GM23338 (cell line): ENCODE data around the gene RNF207. TPM values are rescaled to one million over a fixed set of nuclear protein-coding genes. Genes with fewer than 3 reads are reported as not detected.

Experiments used
- CREB1 ChIP-seq: fragments of 250-450 bp; sonication (Bioruptor Pico); IDR thresholded peaks from 2 replicates; pipeline ENCODE4 v1.5.0; 2020; ENCODE audit warnings: low read depth, mild to moderate bottlenecking, moderate library complexity
- EZH2phosphoT487 ChIP-seq: fragments of 200-600 bp; sonication (generic); IDR thresholded peaks from one replicate; pipeline ENCODE4 v1.8.1; 2018; ENCODE audit warnings: antibody characterized with exemption; ENCODE audit not compliant: unreplicated experiment
- JUNB ChIP-seq: IDR thresholded peaks from one replicate; pipeline ENCODE4 v1.6.1; 2016; ENCODE audit warnings: antibody characterized with exemption; ENCODE audit not compliant: unreplicated experiment
- POLR2AphosphoS5 ChIP-seq: IDR thresholded peaks from 2 replicates; pipeline ENCODE4 v1.6.1; 2016; ENCODE audit warnings: antibody characterized with exemption, low read depth
- STAT1 ChIP-seq: IDR thresholded peaks from one replicate; pipeline ENCODE4 v1.6.1; 2016; ENCODE audit warnings: antibody characterized with exemption; ENCODE audit not compliant: unreplicated experiment
- ZNF331 ChIP-seq: fragments of 250-450 bp; sonication (Bioruptor Pico); IDR thresholded peaks from 2 replicates; pipeline ENCODE4 v1.5.0; 2020; ENCODE audit warnings: low read depth, mild to moderate bottlenecking, moderate library complexity
- polyA plus RNA-seq: library from polyadenylated mRNA; unstranded; fragments of >200 nt; fragmentation: Nextera tagmentation; extraction: Ambion mirVana; gene quantifications from 2 replicates; pipeline ENCODE4 v1.2.1, GENCODE V29; 2016
- total RNA-seq: library from RNA; depleted of rRNA; stranded (reverse); fragments of >200 nt; shearing (Covaris generic); gene quantifications from 2 replicates; pipeline ENCODE4 v1.2.3, GENCODE V29; 2014
- TF ChIP-seq, protein P1 (sequence below): IDR thresholded peaks from 2 replicates; pipeline ENCODE4 v1.6.1; 2016; ENCODE audit warnings: antibody characterized with exemption
- TF ChIP-seq, protein P2 (sequence below): fragments of 250-450 bp; sonication (Bioruptor Pico); IDR thresholded peaks from 2 replicates; pipeline ENCODE4 v1.5.0; 2020; ENCODE audit warnings: mild to moderate bottlenecking, moderate library complexity

RNF207 gene
- total and polyA plus RNA-seq, 2 experiments from 2014 or later: 1.7 to 2.9 TPM

DNA sequence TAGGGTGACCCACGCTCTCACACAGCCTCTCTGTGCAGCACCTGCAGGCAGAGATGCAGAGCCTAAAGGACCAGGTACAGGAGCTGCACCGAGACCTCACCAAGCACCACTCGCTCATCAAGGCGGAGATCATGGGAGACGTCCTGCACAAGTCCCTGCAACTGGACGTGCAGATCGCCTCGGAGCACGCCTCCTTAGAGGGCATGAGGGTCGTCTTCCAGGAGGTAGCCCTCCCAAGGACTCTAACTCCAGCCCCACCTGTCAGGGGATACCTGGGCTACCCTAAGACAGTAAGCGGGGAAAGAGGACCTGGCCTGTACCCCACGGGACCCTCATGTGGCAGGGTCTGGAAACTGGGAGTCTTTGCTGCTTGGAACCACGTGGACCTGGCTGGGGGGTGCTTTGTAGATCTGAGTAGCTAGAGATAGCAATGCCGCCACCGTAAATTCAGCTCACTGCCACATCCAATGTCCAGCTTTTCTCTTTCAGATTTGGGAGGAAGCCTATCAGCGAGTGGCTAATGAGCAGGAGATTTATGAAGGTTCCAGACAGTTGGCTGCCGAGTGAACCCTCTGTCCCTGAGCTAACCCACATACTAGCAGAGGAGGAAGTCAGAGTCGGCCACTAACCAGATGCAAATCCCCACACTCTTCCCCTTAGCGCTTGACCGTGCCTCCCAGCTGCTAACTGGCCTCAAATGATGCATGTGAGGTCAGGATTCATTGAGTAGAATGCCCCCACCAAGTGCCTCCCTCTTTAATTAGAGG, 6.5 kb downstream of the RNF207 start (continued):
- TF ChIP-seq, protein P1, sequence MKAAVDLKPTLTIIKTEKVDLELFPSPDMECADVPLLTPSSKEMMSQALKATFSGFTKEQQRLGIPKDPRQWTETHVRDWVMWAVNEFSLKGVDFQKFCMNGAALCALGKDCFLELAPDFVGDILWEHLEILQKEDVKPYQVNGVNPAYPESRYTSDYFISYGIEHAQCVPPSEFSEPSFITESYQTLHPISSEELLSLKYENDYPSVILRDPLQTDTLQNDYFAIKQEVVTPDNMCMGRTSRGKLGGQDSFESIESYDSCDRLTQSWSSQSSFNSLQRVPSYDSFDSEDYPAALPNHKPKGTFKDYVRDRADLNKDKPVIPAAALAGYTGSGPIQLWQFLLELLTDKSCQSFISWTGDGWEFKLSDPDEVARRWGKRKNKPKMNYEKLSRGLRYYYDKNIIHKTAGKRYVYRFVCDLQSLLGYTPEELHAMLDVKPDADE: no peak
- TF ChIP-seq EZH2phosphoT487 (no peak), ZNF331 (CRISPR knock-in tag) (no peak), POLR2AphosphoS5 (no peak), CREB1 (CRISPR knock-in tag) (no peak), STAT1 (no peak), JUNB (no peak)
- TF ChIP-seq, protein P2, sequence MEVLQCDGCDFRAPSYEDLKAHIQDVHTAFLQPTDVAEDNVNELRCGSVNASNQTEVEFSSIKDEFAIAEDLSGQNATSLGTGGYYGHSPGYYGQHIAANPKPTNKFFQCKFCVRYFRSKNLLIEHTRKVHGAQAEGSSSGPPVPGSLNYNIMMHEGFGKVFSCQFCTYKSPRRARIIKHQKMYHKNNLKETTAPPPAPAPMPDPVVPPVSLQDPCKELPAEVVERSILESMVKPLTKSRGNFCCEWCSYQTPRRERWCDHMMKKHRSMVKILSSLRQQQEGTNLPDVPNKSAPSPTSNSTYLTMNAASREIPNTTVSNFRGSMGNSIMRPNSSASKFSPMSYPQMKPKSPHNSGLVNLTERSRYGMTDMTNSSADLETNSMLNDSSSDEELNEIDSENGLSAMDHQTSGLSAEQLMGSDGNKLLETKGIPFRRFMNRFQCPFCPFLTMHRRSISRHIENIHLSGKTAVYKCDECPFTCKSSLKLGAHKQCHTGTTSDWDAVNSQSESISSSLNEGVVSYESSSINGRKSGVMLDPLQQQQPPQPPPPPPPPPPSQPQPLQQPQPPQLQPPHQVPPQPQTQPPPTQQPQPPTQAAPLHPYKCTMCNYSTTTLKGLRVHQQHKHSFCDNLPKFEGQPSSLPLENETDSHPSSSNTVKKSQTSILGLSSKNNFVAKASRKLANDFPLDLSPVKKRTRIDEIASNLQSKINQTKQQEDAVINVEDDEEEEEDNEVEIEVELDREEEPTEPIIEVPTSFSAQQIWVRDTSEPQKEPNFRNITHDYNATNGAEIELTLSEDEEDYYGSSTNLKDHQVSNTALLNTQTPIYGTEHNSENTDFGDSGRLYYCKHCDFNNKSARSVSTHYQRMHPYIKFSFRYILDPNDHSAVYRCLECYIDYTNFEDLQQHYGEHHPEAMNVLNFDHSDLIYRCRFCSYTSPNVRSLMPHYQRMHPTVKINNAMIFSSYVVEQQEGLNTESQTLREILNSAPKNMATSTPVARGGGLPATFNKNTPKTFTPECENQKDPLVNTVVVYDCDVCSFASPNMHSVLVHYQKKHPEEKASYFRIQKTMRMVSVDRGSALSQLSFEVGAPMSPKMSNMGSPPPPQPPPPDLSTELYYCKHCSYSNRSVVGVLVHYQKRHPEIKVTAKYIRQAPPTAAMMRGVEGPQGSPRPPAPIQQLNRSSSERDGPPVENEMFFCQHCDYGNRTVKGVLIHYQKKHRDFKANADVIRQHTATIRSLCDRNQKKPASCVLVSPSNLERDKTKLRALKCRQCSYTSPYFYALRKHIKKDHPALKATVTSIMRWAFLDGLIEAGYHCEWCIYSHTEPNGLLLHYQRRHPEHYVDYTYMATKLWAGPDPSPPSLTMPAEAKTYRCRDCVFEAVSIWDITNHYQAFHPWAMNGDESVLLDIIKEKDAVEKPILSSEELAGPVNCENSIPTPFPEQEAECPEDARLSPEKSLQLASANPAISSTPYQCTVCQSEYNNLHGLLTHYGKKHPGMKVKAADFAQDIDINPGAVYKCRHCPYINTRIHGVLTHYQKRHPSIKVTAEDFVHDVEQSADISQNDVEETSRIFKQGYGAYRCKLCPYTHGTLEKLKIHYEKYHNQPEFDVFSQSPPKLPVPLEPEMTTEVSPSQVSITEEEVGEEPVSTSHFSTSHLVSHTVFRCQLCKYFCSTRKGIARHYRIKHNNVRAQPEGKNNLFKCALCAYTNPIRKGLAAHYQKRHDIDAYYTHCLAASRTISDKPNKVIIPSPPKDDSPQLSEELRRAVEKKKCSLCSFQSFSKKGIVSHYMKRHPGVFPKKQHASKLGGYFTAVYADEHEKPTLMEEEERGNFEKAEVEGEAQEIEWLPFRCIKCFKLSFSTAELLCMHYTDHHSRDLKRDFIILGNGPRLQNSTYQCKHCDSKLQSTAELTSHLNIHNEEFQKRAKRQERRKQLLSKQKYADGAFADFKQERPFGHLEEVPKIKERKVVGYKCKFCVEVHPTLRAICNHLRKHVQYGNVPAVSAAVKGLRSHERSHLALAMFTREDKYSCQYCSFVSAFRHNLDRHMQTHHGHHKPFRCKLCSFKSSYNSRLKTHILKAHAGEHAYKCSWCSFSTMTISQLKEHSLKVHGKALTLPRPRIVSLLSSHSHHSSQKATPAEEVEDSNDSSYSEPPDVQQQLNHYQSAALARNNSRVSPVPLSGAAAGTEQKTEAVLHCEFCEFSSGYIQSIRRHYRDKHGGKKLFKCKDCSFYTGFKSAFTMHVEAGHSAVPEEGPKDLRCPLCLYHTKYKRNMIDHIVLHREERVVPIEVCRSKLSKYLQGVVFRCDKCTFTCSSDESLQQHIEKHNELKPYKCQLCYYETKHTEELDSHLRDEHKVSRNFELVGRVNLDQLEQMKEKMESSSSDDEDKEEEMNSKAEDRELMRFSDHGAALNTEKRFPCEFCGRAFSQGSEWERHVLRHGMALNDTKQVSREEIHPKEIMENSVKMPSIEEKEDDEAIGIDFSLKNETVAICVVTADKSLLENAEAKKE (CRISPR knock-in tag): no peak
